Neuronal stem cell (in vitro differentiated cells): ENCODE measurements around the gene SPOCK2.

ENCODE experiments used
- DNase-seq: peaks from one replicate; pipeline ENCODE4 v3.0.0-alpha.2; 2013; ENCODE audit warnings: low spot score
- H2AFZ ChIP-seq: one replicate; pipeline ENCODE4 v1.6.1; 2013; ENCODE audit warnings: mild to moderate bottlenecking, low read length, inconsistent platforms
- H2AK5ac ChIP-seq: 2 replicates; pipeline ENCODE4 v1.6.1; 2013; ENCODE audit warnings: low read depth, mild to moderate bottlenecking, inconsistent platforms, low read length, moderate library complexity, mixed read lengths
- H2BK120ac ChIP-seq: 2 replicates; pipeline ENCODE4 v1.6.1; 2013; ENCODE audit warnings: low read depth, mild to moderate bottlenecking, inconsistent platforms, low read length, moderate library complexity, mixed read lengths
- H2BK12ac ChIP-seq: one replicate; pipeline ENCODE4 v1.6.1; 2013; ENCODE audit warnings: low read length, inconsistent platforms
- H2BK15ac ChIP-seq: 2 replicates; pipeline ENCODE4 v1.6.1; 2013; ENCODE audit warnings: mild to moderate bottlenecking, low read length, inconsistent platforms, mixed read lengths
- H2BK5ac ChIP-seq: one replicate; pipeline ENCODE4 v1.6.1; 2013; ENCODE audit warnings: inconsistent platforms, mild to moderate bottlenecking, low read length, moderate library complexity
- H3K14ac ChIP-seq: one replicate; pipeline ENCODE4 v1.6.1; 2013; ENCODE audit warnings: low read length, inconsistent platforms
- H3K18ac ChIP-seq: 2 replicates; pipeline ENCODE4 v1.6.1; 2013; ENCODE audit warnings: low read length, inconsistent platforms
- H3K23ac ChIP-seq: 2 replicates; pipeline ENCODE4 v1.6.1; 2013; ENCODE audit warnings: low read depth, mild to moderate bottlenecking, mixed read lengths, low read length, inconsistent platforms; ENCODE audit not compliant: poor library complexity
- H3K27ac ChIP-seq: replicated peaks from 3 replicates; pipeline ENCODE4 v1.5.1; 2013; ENCODE audit warnings: low read length, inconsistent platforms
- H3K27me3 ChIP-seq, 3 experiments: 2 replicates each; pipeline ENCODE4 v1.6.1; 2013; ENCODE audit warnings: low read length in 3 of 3, mild to moderate bottlenecking in 2 of 3, inconsistent platforms in 1 of 3, low read depth in 1 of 3, mixed read lengths in 1 of 3, moderate library complexity in 1 of 3; ENCODE audit not compliant: control insufficient read depth in 3 of 3, insufficient read depth in 3 of 3
- H3K36me3 ChIP-seq, 2 donors: replicated peaks in 1 of 2; 2 replicates each; pipeline ENCODE4 v1.6.1; 2013; ENCODE audit warnings: low read length in 2 of 2; ENCODE audit not compliant: control insufficient read depth in 2 of 2, insufficient read depth in 2 of 2
- H3K4ac ChIP-seq: 2 replicates; pipeline ENCODE4 v1.6.1; 2013; ENCODE audit warnings: inconsistent platforms, mild to moderate bottlenecking, low read length, moderate library complexity
- H3K4me1 ChIP-seq, 2 donors: 1 replicate in 1 of 2; 2 replicates in 1 of 2; pipeline ENCODE4 v1.6.1; 2013; ENCODE audit warnings: low read length in 2 of 2, low read depth in 1 of 2; ENCODE audit not compliant: control insufficient read depth in 2 of 2, insufficient read depth in 1 of 2
- H3K4me2 ChIP-seq: one replicate; pipeline ENCODE4 v1.6.1; 2013; ENCODE audit warnings: mild to moderate bottlenecking, low read length, inconsistent platforms; ENCODE audit not compliant: insufficient read depth, poor library complexity, severe bottlenecking
- H3K4me3 ChIP-seq, 2 donors: 2 replicates each; pipeline ENCODE4 v1.5.1; 2013; ENCODE audit warnings: low read length in 2 of 2, mild to moderate bottlenecking in 2 of 2, inconsistent platforms in 1 of 2, moderate library complexity in 1 of 2
- H3K79me1 ChIP-seq: one replicate; pipeline ENCODE4 v1.6.1; 2013; ENCODE audit warnings: low read depth, mild to moderate bottlenecking, inconsistent platforms, low read length, moderate library complexity
- H3K9ac ChIP-seq: one replicate; pipeline ENCODE4 v1.6.1; 2013; ENCODE audit warnings: mild to moderate bottlenecking, low read depth, low read length, inconsistent platforms; ENCODE audit not compliant: poor library complexity
- H3K9me3 ChIP-seq, 2 donors: replicated peaks in 1 of 2; 2 replicates each; pipeline versions ENCODE3 to v1.6.1; 2013; ENCODE audit warnings: low read length in 2 of 2, mild to moderate bottlenecking in 2 of 2, inconsistent platforms in 1 of 2, low read depth in 1 of 2, mixed read lengths in 1 of 2, moderate library complexity in 1 of 2; ENCODE audit not compliant: control insufficient read depth in 2 of 2, insufficient read depth in 1 of 2
- H4K8ac ChIP-seq: one replicate; pipeline ENCODE4 v1.6.1; 2013; ENCODE audit warnings: low read depth, mild to moderate bottlenecking, inconsistent platforms, low read length, moderate library complexity
- H4K91ac ChIP-seq: one replicate; pipeline ENCODE4 v1.6.1; 2013; ENCODE audit warnings: low read length, low read depth, mild to moderate bottlenecking, inconsistent platforms; ENCODE audit not compliant: poor library complexity
- WGBS, 2 donors: extraction: QIAGEN DNeasy Blood & Tissue Kit; methylation state at CpG; one replicate each; pipeline ENCODE4 v1.1.7; 2013; ENCODE audit warnings: missing lambda C conversion rate in 2 of 2, mixed read lengths in 1 of 2; ENCODE audit not compliant: insufficient read length in 2 of 2, insufficient replicate concordance in 1 of 2; ENCODE audit errors: extremely low coverage in 2 of 2; 5-methylcytosine and 5-hydroxymethylcytosine counted together

SPOCK2 gene

DNA sequence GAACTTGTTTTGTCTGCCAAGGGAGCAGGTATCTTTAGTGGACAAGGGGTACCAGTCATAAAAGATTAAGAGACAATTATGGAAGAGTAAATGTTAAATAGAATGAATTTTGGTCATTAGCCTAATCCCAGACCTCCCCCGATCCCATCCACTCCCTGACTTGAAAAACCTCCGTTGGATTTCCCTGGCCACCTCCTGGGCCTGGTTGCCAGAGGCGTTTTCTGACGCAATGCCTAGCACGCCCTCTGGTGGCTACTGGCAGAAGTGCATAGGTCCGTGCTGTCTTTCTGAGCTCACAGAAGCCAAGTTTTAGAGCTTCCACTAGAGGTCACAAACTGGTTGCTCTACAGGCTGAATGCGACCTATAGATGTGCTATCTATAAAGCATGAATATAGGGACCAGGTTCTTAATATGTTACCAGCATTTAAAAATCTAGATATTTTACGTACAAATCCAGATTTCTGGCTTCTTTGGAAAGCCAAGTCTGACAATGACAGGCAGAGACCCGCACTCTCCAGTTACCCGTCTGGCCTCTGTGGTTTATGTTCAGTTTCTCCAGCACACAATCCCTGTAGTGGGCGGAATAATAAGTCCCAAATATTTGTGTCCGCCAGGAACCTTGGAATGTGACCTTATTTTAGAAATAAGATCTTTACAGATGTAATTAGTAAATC lies 39.8 kb downstream of the SPOCK2 start:
- Histone ChIP-seq H2BK120ac (no peak overlapping the region), H2AFZ (no peak overlapping the region), H4K91ac (no peak overlapping the region), H3K4me3 (no peak overlapping the region), H3K4me2 (no peak overlapping the region), H3K9ac (no peak overlapping the region), H2BK15ac (no peak overlapping the region), H3K27me3 (no peaks in the 10 kb centered on the region), H2BK12ac (no peak overlapping the region), H3K9me3 (peaks cover 0 to 7% of the 10 kb centered on the region in 2 donors), H3K27ac (no peak overlapping the region), H3K79me1 (no peaks in the 10 kb centered on the region), H3K14ac (no peak overlapping the region), H3K23ac (no peak overlapping the region), H2AK5ac (no peak overlapping the region), H4K8ac (no peak overlapping the region), H3K4me1 (peaks cover 2 to 6% of the 10 kb centered on the region in 2 donors), H3K18ac (no peak overlapping the region), H3K36me3 (no peaks in the 10 kb centered on the region), H3K4ac (no peak overlapping the region), H2BK5ac (no peak overlapping the region)
- no CpG with 5 or more reads among the region's 12 CpGs for WGBS, 2 donors
- DNase-seq: peak; percentile 92

DNA sequence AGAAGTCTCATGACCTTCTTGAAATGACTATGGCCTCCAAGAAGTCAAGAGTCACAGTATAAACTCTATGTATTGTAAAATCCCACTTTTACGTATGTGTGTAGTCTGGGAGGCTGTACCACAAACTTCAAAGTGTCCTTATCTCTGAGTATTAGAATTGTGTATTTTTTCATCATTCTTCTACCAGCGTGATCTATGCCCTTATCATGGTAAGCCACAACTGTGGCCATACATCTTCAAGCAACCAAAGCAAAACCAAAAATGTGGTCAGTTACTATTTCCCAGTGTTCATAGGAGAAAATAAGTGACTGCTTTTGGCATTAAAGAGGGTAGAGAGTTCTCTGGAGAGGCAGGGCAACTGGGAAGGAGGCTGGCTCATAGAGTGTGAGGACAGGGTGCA lies 42.8 kb downstream of the SPOCK2 start:
- Histone ChIP-seq H3K4me3 (no peak overlapping the region), H3K4ac (no peak overlapping the region), H3K9me3 (peaks cover 0 to 7% of the 10 kb centered on the region in 2 donors), H4K8ac (no peak overlapping the region), H3K14ac (no peak overlapping the region), H2BK120ac (no peak overlapping the region), H3K23ac (no peak overlapping the region), H3K27me3 (no peaks in the 10 kb centered on the region), H2BK12ac (no peak overlapping the region), H2BK5ac (no peak overlapping the region), H3K27ac (no peak overlapping the region), H3K18ac (no peak overlapping the region), H4K91ac (no peak overlapping the region), H3K4me1 (peaks cover 6 to 9% of the 10 kb centered on the region in 2 donors), H2AK5ac (no peak overlapping the region), H2BK15ac (no peak overlapping the region), H3K9ac (no peak overlapping the region), H3K79me1 (no peaks in the 10 kb centered on the region), H3K36me3 (no peaks in the 10 kb centered on the region), H2AFZ (no peak overlapping the region), H3K4me2 (no peak overlapping the region)
- no CpG with 5 or more reads among the region's 2 CpGs for WGBS, 2 donors
- no peak for DNase-seq

DNA sequence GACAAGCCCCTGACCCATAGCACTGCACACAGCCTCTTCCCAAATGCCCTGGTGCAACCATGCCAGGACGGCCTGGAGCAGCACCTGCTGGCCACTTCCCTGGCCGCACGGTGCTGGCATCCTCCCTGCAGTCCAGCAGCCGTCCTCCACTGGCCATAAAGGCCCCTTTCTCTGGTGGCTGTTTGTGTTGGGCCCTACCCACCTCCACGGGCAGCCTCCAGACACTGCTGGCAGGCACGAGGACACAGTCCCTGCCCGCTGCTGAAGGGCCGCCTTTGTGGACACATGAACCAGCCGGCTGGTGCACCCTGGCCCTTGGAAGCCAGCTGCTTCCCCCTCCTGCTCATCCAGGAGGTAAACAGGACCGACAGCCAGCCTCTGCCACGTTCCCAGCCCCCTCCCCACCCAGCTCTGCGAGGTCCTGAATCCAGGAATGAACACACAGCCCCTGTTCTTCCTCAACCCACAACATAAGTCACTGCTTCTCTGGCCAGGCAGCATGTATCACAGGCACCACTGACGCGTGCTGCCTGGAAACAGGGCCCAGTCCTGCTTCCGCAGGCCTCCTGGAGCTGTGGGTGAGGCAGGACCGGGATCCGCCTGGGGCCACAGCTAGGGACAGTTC lies 43.8 kb downstream of the SPOCK2 start:
- H2BK12ac ChIP-seq: peak overlapping the region; percentile 53
- no peak overlapping the region for H3K4me2 ChIP-seq
- no peak overlapping the region for H4K8ac ChIP-seq
- H3K27ac ChIP-seq: no peak overlapping the region
- H3K18ac ChIP-seq: peak overlapping the region; percentile 82
- peaks cover 9% of the 10 kb centered on the region in 2 donors for H3K4me1 ChIP-seq
- no CpG with 5 or more reads among the region's 17 CpGs for WGBS, 2 donors
- H2BK120ac ChIP-seq: no peak overlapping the region
- H3K4me3 ChIP-seq: no peak overlapping the region
- H2AK5ac ChIP-seq: no peak overlapping the region
- DNase-seq: no peak
- peaks cover 0 to 2% of the 10 kb centered on the region in 2 donors for H3K9me3 ChIP-seq
- no peak overlapping the region for H4K91ac ChIP-seq
- H2AFZ ChIP-seq: peak overlapping the region; percentile 93
- H3K27me3 ChIP-seq: no peaks in the 10 kb centered on the region
- no peak overlapping the region for H3K14ac ChIP-seq
- H3K79me1 ChIP-seq: no peaks in the 10 kb centered on the region
- peak overlapping the region; percentile 22 for H3K9ac ChIP-seq
- peak overlapping the region; percentile 59 for H2BK5ac ChIP-seq
- H2BK15ac ChIP-seq: no peak overlapping the region
- H3K36me3 ChIP-seq: no peaks in the 10 kb centered on the region
- H3K23ac ChIP-seq: peak overlapping the region; percentile 11
- H3K4ac ChIP-seq: no peak overlapping the region

DNA sequence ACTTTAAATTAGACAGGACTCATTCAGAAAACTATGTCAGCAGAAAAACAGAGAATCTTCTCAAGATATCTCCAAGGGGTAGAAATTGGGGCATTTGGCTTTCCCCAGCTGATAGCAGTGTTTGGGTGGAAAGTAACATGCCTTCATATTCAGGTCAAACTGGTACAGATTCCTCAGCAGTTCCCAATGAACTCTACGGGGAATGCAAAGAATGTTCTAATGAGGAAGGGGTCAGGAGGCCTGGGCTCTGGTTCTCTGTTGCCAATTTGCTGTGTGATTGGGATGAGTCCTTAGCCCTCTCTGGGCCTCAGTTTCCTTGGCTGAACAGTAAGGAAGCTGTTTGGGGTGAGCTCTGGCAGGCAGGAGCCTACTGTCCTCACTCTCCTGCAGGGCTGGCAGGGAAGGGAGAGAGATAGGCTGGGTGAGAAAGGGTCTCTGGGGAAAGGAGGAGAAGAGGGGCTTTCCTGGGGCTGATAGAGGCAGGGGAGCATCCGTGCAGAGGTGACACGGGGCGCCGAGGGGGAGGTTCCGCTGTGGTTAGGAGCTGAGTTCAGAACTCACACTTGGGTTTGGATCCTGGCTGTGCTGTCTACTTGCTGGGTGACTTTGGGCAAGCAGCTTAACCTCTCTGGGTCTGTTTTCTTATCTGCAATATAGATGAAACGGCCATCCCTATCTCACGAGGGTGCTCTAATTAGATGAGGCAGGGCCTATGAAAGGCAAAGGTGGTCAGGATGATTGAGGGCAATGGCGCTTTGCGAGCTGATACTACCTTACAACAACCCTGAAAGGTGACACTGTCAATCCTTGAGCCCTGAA lies 45.1 kb downstream of the SPOCK2 start:
- Histone ChIP-seq H3K36me3 (no peaks in the 10 kb centered on the region), H3K14ac (no peak overlapping the region), H3K18ac (peak overlapping the region; percentile 29), H2BK5ac (no peak overlapping the region), H3K23ac (no peak overlapping the region), H2BK15ac (no peak overlapping the region), H3K4me2 (no peak overlapping the region), H2AFZ (no peak overlapping the region), H3K27me3 (no peaks in the 10 kb centered on the region), H4K8ac (no peak overlapping the region), H2BK12ac (no peak overlapping the region), H2AK5ac (no peak overlapping the region), H3K79me1 (no peaks in the 10 kb centered on the region), H3K9ac (no peak overlapping the region), H3K4me3 (no peak overlapping the region), H2BK120ac (no peak overlapping the region), H3K27ac (no peak overlapping the region), H3K4me1 (peaks cover 15 to 19% of the 10 kb centered on the region in 2 donors), H3K4ac (no peak overlapping the region), H3K9me3 (no peaks in the 10 kb centered on the region), H4K91ac (no peak overlapping the region)
- no CpG with 5 or more reads among the region's 10 CpGs for WGBS, 2 donors
- no peak for DNase-seq
